ENCODE results near the gene CDC7. TPM values are rescaled to one million over a fixed set of nuclear protein-coding genes. Genes with fewer than 3 reads are reported as not detected.
"Not testable (repeated sequence)": the region's sequence is repeated elsewhere in the genome, so short reads cannot be mapped to it uniquely, and the experiment has no call there.

Gene CDC7
- total RNA-seq, 1 experiment from 2014 or later = 41.6 TPM

DNA sequence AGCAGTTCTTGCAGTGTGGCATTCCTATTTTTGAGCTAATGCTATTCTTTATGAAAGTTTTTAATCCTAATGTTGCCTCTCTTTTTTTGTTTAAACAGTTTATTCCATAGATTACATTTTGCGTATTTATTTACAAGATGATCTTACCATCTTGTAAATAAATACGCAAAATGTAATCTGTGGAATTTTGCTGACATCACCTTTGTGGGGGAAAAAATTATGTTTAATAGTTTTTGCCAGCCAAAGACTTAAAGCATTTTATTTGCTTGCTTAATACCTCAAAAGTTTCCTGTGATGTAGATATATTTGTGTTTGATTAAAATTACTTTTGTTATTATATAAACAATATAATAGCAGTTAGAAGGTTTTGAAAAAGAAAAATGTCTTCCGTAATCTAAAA, 15.3 kb downstream of the CDC7 start:
- Mint-ChIP-seq H3K36me3 (ENCODE audit: insufficient read depth in 1 of 3, low read depth in 3 of 3) (peaks cover 31 to 74% (median 70%) of the 10 kb centered on the region in 3 experiments; a peak in 6 of 7 replicates), H3K27ac (no peak overlapping the region), H3K9me3 (no peaks in the 10 kb centered on the region), H3K4me1 (no peaks in the 10 kb centered on the region), H3K4me3 (no peak overlapping the region), H3K27me3 (ENCODE audit: low read depth) (no peaks in the 10 kb centered on the region)
- no peak overlapping the region for H2AK5ac ChIP-seq (ENCODE audit: insufficient read length, low read length)
- no peak overlapping the region for H2BK20ac ChIP-seq (ENCODE audit: low read depth, low read length, poor library complexity, severe bottlenecking)
- no peak overlapping the region for H2BK12ac ChIP-seq (ENCODE audit: insufficient read length, low read depth, low read length)
- no peak overlapping the region for H2BK120ac ChIP-seq (ENCODE audit: low read depth, low read length, poor library complexity, severe bottlenecking)
- no peak overlapping the region for H2AFZ ChIP-seq (ENCODE audit: low read length)
- H3K27me3 ChIP-seq (ENCODE audit: insufficient read depth, low read length) = no peaks in the 10 kb centered on the region
- H3K79me2 ChIP-seq (ENCODE audit: insufficient read depth, low read length) = no peaks in the 10 kb centered on the region
- H3K14ac ChIP-seq (ENCODE audit: insufficient read depth, low read length) = no peak overlapping the region
- no peak overlapping the region for H3K23ac ChIP-seq (ENCODE audit: insufficient read length, low read depth, low read length)
- H2BK5ac ChIP-seq (ENCODE audit: insufficient read length, low read length) = no peak overlapping the region
- H3K4ac ChIP-seq (ENCODE audit: low read depth, low read length) = no peak overlapping the region
- no CpG with 5 or more reads among the region's 3 CpGs for WGBS (ENCODE audit: extremely low coverage, insufficient read length, low lambda C conversion rate)
- H3K79me1 ChIP-seq (ENCODE audit: insufficient read depth, low read depth, low read length, poor library complexity, severe bottlenecking) = no peaks in the 10 kb centered on the region
- no peak overlapping the region for H2BK15ac ChIP-seq (ENCODE audit: low read depth, low read length)
- DNase-seq = no peak
- H3K9me3 ChIP-seq (ENCODE audit: control insufficient read depth, low read depth, low read length) = no peaks in the 10 kb centered on the region
- H3K56ac ChIP-seq (ENCODE audit: insufficient read length, low read depth, low read length) = no peak overlapping the region
- no peak overlapping the region for H3K27ac ChIP-seq (ENCODE audit: insufficient read length, low read depth, low read length)
- no peaks in the 10 kb centered on the region for H4K20me1 ChIP-seq (ENCODE audit: control insufficient read depth, insufficient read depth, insufficient read length)
- TF ChIP-seq, protein P1, sequence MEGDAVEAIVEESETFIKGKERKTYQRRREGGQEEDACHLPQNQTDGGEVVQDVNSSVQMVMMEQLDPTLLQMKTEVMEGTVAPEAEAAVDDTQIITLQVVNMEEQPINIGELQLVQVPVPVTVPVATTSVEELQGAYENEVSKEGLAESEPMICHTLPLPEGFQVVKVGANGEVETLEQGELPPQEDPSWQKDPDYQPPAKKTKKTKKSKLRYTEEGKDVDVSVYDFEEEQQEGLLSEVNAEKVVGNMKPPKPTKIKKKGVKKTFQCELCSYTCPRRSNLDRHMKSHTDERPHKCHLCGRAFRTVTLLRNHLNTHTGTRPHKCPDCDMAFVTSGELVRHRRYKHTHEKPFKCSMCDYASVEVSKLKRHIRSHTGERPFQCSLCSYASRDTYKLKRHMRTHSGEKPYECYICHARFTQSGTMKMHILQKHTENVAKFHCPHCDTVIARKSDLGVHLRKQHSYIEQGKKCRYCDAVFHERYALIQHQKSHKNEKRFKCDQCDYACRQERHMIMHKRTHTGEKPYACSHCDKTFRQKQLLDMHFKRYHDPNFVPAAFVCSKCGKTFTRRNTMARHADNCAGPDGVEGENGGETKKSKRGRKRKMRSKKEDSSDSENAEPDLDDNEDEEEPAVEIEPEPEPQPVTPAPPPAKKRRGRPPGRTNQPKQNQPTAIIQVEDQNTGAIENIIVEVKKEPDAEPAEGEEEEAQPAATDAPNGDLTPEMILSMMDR (conservative IDR thresholded peaks at IDR 0.05) = no peak
- H4K5ac ChIP-seq (ENCODE audit: insufficient read length, low read depth, low read length) = no peak overlapping the region
- H3T11ph ChIP-seq (ENCODE audit: low read length) = no peak overlapping the region
- H3K23me2 ChIP-seq (ENCODE audit: insufficient read length, low read depth, low read length, poor library complexity, severe bottlenecking) = no peaks in the 10 kb centered on the region
- H4K8ac ChIP-seq (replicated peaks; ENCODE audit: insufficient read length, low read depth, low read length) = no peak overlapping the region
- no peak overlapping the region for H3K18ac ChIP-seq (ENCODE audit: insufficient read length, low read depth, low read length)
- no peak overlapping the region for H4K91ac ChIP-seq (ENCODE audit: insufficient read length, low read depth, low read length)
- H3K4me2 ChIP-seq (ENCODE audit: insufficient read depth, insufficient read length, low read length) = no peak overlapping the region
- no peaks in the 10 kb centered on the region for H3K4me1 ChIP-seq (ENCODE audit: insufficient read depth, low read length)
- no peak overlapping the region for H3K9ac ChIP-seq (ENCODE audit: extremely low read depth, insufficient read length, low read length)

DNA sequence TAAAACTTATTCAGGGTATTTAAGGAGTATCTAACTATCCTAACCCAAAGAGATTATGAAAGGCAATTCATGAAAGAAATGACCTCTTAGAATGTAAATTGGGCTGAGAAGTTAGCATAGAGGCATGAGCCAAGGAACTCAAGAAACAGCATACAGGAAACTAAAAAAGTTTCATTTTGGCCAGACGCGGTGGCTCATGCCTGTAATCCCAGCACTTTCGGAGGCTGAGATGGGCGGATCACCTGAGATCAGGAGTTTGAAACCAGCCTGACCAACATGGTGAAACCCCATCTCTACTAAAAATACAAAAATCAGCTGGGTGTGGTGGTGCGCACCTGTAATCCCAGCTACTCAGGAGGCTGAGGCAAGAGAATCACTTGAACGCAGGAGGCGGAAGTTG, 16.0 kb downstream of the CDC7 start:
- H3K9me3 Mint-ChIP-seq; H2AK5ac ChIP-seq (ENCODE audit: insufficient read length, low read length); DNase-seq; H2BK12ac ChIP-seq (ENCODE audit: insufficient read length, low read depth, low read length); H2BK120ac ChIP-seq (ENCODE audit: low read depth, low read length, poor library complexity, severe bottlenecking); H3K27ac ChIP-seq (ENCODE audit: insufficient read length, low read depth, low read length); H2AFZ ChIP-seq (ENCODE audit: low read length); H4K8ac ChIP-seq (replicated peaks; ENCODE audit: insufficient read length, low read depth, low read length); H3K56ac ChIP-seq (ENCODE audit: insufficient read length, low read depth, low read length); H3K4me1 Mint-ChIP-seq; H4K20me1 ChIP-seq (ENCODE audit: control insufficient read depth, insufficient read depth, insufficient read length); H3K4me1 ChIP-seq (ENCODE audit: insufficient read depth, low read length); H3K27me3 ChIP-seq (ENCODE audit: insufficient read depth, low read length); H4K91ac ChIP-seq (ENCODE audit: insufficient read length, low read depth, low read length); H3K9me3 ChIP-seq (ENCODE audit: control insufficient read depth, low read depth, low read length); H3K14ac ChIP-seq (ENCODE audit: insufficient read depth, low read length); H3K79me2 ChIP-seq (ENCODE audit: insufficient read depth, low read length); H2BK15ac ChIP-seq (ENCODE audit: low read depth, low read length); H2BK20ac ChIP-seq (ENCODE audit: low read depth, low read length, poor library complexity, severe bottlenecking); H3K23me2 ChIP-seq (ENCODE audit: insufficient read length, low read depth, low read length, poor library complexity, severe bottlenecking); H3T11ph ChIP-seq (ENCODE audit: low read length); H3K4me2 ChIP-seq (ENCODE audit: insufficient read depth, insufficient read length, low read length); H3K4ac ChIP-seq (ENCODE audit: low read depth, low read length); H3K79me1 ChIP-seq (ENCODE audit: insufficient read depth, low read depth, low read length, poor library complexity, severe bottlenecking); H2BK5ac ChIP-seq (ENCODE audit: insufficient read length, low read length); H3K9ac ChIP-seq (ENCODE audit: extremely low read depth, insufficient read length, low read length); H3K27me3 Mint-ChIP-seq (ENCODE audit: low read depth); H4K5ac ChIP-seq (ENCODE audit: insufficient read length, low read depth, low read length); H3K23ac ChIP-seq (ENCODE audit: insufficient read length, low read depth, low read length); H3K18ac ChIP-seq (ENCODE audit: insufficient read length, low read depth, low read length); H3K4me3 Mint-ChIP-seq; H3K27ac Mint-ChIP-seq: not testable (repeated sequence)
- no CpG with 5 or more reads among the region's 7 CpGs for WGBS (ENCODE audit: extremely low coverage, insufficient read length, low lambda C conversion rate)
- H3K36me3 Mint-ChIP-seq (ENCODE audit: insufficient read depth in 1 of 3, low read depth in 3 of 3) = peaks cover 30 to 69% (median 67%) of the 10 kb centered on the region in 3 experiments; a peak in 6 of 7 replicates
